CD14-positive monocyte (primary cell): Measurements from ENCODE around the gene NNAT. TPM values are rescaled to one million over a fixed set of nuclear protein-coding genes. Genes with fewer than 3 reads are reported as not detected.

Experiments used
- DNase-seq, 3 donors: peaks; one replicate each; pipeline ENCODE4 v3.0.0-alpha.2; 2011 to 2022
- H2AFZ ChIP-seq: 2 replicates; pipeline ENCODE4 v1.6.0; 2012; ENCODE audit warnings: mild to moderate bottlenecking, low read depth, low read length, inconsistent platforms; ENCODE audit not compliant: insufficient read depth, poor library complexity, severe bottlenecking
- H3K27ac ChIP-seq, 2 donors: 1 replicate in 1 of 2; 2 replicates in 1 of 2; pipeline ENCODE4 v1.5.1; 2012 to 2013; ENCODE audit warnings: low read length in 2 of 2, control low read depth in 1 of 2, inconsistent platforms in 1 of 2, low read depth in 1 of 2, mild to moderate bottlenecking in 1 of 2
- H3K27me3 ChIP-seq, 2 donors: one replicate each; pipeline versions ENCODE4 v1.6.0 to v1.6.1; 2011 to 2013; ENCODE audit warnings: low read length in 2 of 2; ENCODE audit not compliant: control insufficient read depth in 2 of 2, insufficient read depth in 2 of 2
- H3K36me3 ChIP-seq, 2 donors: replicated peaks in 1 of 2; 1 replicate in 1 of 2; 2 replicates in 1 of 2; pipeline versions ENCODE4 v1.5.1 to v1.6.1; 2012 to 2013; ENCODE audit warnings: low read length in 2 of 2, control low read depth in 1 of 2, inconsistent platforms in 1 of 2, mild to moderate bottlenecking in 1 of 2; ENCODE audit not compliant: insufficient read depth in 2 of 2, control insufficient read depth in 1 of 2
- H3K4me1 ChIP-seq, 2 donors: 1 replicate in 1 of 2; 2 replicates in 1 of 2; pipeline versions ENCODE4 v1.5.1 to v1.6.1; 2012 to 2013; ENCODE audit warnings: low read length in 2 of 2, control low read depth in 1 of 2, inconsistent platforms in 1 of 2, mild to moderate bottlenecking in 1 of 2, moderate library complexity in 1 of 2; ENCODE audit not compliant: insufficient read depth in 2 of 2, control insufficient read depth in 1 of 2
- H3K4me2 ChIP-seq: replicated peaks from 2 replicates; pipeline ENCODE3; 2012; ENCODE audit warnings: low read length, moderate library complexity, mild to moderate bottlenecking; ENCODE audit not compliant: poor library complexity, severe bottlenecking; ENCODE audit errors: extremely low read depth
- H3K4me3 ChIP-seq, 3 experiments: fragments of 200-600 bp in 1 of 3; sonication (generic) in 1 of 3; replicated peaks in 1 of 3; 1 replicate in 2 of 3; 2 replicates in 1 of 3; pipeline ENCODE4 v1.5.1; 2011 to 2013; ENCODE audit warnings: low read length in 3 of 3, mild to moderate bottlenecking in 3 of 3, control low read depth in 2 of 3, low read depth in 2 of 3, inconsistent platforms in 1 of 3, moderate library complexity in 1 of 3
- H3K79me2 ChIP-seq: 2 replicates; pipeline ENCODE4 v1.6.0; 2012; ENCODE audit warnings: mild to moderate bottlenecking, control low read depth, inconsistent platforms, low read length, moderate library complexity; ENCODE audit not compliant: insufficient read depth
- H3K9ac ChIP-seq: 2 replicates; pipeline ENCODE4 v1.6.0; 2017; ENCODE audit warnings: low read length, mild to moderate bottlenecking; ENCODE audit not compliant: insufficient read depth, poor library complexity, severe bottlenecking
- H3K9me3 ChIP-seq, 2 donors: replicated peaks in 1 of 2; 1 replicate in 1 of 2; 2 replicates in 1 of 2; pipeline versions ENCODE4 v1.5.1 to v1.6.1; 2012 to 2013; ENCODE audit warnings: low read length in 2 of 2, control low read depth in 1 of 2; ENCODE audit not compliant: control insufficient read depth in 1 of 2, insufficient read depth in 1 of 2
- H4K20me1 ChIP-seq: 2 replicates; pipeline ENCODE4 v1.6.0; 2012; ENCODE audit warnings: mild to moderate bottlenecking, low read length, control low read depth, moderate library complexity; ENCODE audit not compliant: insufficient read depth
- H3K27ac Mint-ChIP-seq, 7 donors: one replicate each; pipeline ENCODE4 v1.8.0; 2020; ENCODE audit warnings: mild to moderate bottlenecking in 7 of 7, mixed read lengths in 7 of 7, moderate library complexity in 6 of 7, inconsistent platforms in 2 of 7
- H3K27me3 Mint-ChIP-seq, 3 donors: one replicate each; pipeline ENCODE4 v1.8.0; 2021 to 2022; ENCODE audit warnings: low read depth in 3 of 3, mild to moderate bottlenecking in 3 of 3, mixed read lengths in 3 of 3, moderate library complexity in 3 of 3, inconsistent platforms in 1 of 3
- H3K36me3 Mint-ChIP-seq, 2 donors: one replicate each; pipeline ENCODE4 v1.8.0; 2020; ENCODE audit warnings: mixed read lengths in 2 of 2, inconsistent platforms in 1 of 2, mild to moderate bottlenecking in 1 of 2
- H3K4me1 Mint-ChIP-seq: one replicate; pipeline ENCODE4 v1.8.0; 2020; ENCODE audit warnings: mild to moderate bottlenecking, mixed read lengths
- H3K4me3 Mint-ChIP-seq, 2 donors: one replicate each; pipeline ENCODE4 v1.8.0; 2020; ENCODE audit warnings: mild to moderate bottlenecking in 2 of 2, mixed read lengths in 2 of 2, moderate library complexity in 1 of 2
- H3K9me3 Mint-ChIP-seq, 7 donors: one replicate each; pipeline ENCODE4 v1.8.0; 2020 to 2022; ENCODE audit warnings: mixed read lengths in 7 of 7, mild to moderate bottlenecking in 6 of 7, moderate library complexity in 6 of 7, inconsistent platforms in 2 of 7
- CTCF ChIP-seq: fragments of 200-600 bp; IDR thresholded peaks from one replicate; pipeline ENCODE4 v1.8.0; 2022; ENCODE audit warnings: antibody characterized with exemption, mild to moderate bottlenecking
- WGBS: methylation state at CpG from one replicate; pipeline ENCODE4 v1.1.5; 2013; ENCODE audit warnings: missing lambda C conversion rate; ENCODE audit not compliant: insufficient coverage; 5-methylcytosine and 5-hydroxymethylcytosine counted together
- intact Hi-C, 2 donors: fragments of 100-400 bp; cut with micrococcal nuclease; formaldehyde crosslinking; loops; one replicate each; pipeline versions ENCODE4 v1.15.0 to v1.15.1; 2023
- polyA plus RNA-seq, 3 donors: library from polyadenylated mRNA; depleted of rRNA in 1 of 3; unstranded in 2 of 3; stranded (reverse) in 1 of 3; fragments of 300-500 nt in 2 of 3; fragments of >200 nt in 1 of 3; fragmentation: Illumina TruSeq in 2 of 3; gene quantifications; 1 replicate in 2 of 3; 2 replicates in 1 of 3; pipeline ENCODE4 v1.2.3, GENCODE V29; 2012 to 2021

The NNAT gene
- polyA plus RNA-seq, 3 donors, result not detected

GRCh38 chr20:37529968-37530600, 9.0 kb downstream of the NNAT start:
- Histone ChIP-seq H3K4me3 (no peak overlapping the region), H3K36me3 (no peaks in the 10 kb centered on the region), H3K9ac (no peak overlapping the region), H3K79me2 (peaks cover 26% of the 10 kb centered on the region), H3K27me3 (no peaks in the 10 kb centered on the region), H3K9me3 (no peaks in the 10 kb centered on the region), H2AFZ (peak overlapping the region; percentile 12), H3K4me2 (no peak overlapping the region), H4K20me1 (peaks cover 19% of the 10 kb centered on the region), H3K4me1 (peaks cover 30 to 36% of the 10 kb centered on the region in 2 donors), H3K27ac (no peak overlapping the region)
- H3K27me3 Mint-ChIP-seq, result peaks cover 0 to 6% (median 5%) of the 10 kb centered on the region in 3 donors
- peaks cover 40% of the 10 kb centered on the region for H3K4me1 Mint-ChIP-seq
- peaks cover 0 to 2% (median 0%) of the 10 kb centered on the region in 7 donors for H3K9me3 Mint-ChIP-seq
- no peak for TF ChIP-seq CTCF
- no peak overlapping the region for H3K27ac Mint-ChIP-seq
- DNase-seq, result no peak
- H3K36me3 Mint-ChIP-seq, result peaks cover 2 to 5% of the 10 kb centered on the region in 2 donors
- intact Hi-C loops, result loop anchor here (5.0 to 10.0 kb wide), 4 partner anchors 125 to 265 kb away; partner anchors contain the start of gene GHRH (in 1 of the 2)
- no peak overlapping the region for H3K4me3 Mint-ChIP-seq
- 80% methylated on average over 2 of the region's 10 CpGs for WGBS

DNA sequence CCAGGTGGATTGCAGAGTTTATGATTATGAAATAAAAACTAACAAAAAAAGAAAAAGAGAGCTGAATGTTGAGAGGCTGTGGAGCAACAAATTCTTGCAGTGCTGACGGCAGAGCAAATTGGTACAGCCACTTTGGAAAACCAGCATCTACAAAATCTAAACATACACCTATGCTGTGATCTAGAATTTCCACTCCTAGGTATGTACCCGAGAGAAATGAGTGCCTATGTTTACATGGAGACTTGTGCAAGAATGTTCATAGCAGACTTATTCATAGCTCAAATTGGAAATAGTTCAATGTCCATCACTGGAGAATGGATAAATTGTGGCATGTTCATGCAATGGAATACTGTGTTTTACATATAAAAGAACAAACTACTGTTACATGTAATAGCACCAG, 9.6 kb downstream of the NNAT start:
- peaks cover 0 to 2% (median 0%) of the 10 kb centered on the region in 7 donors for H3K9me3 Mint-ChIP-seq
- TF ChIP-seq CTCF, result no peak
- no peaks in the 10 kb centered on the region for H3K9me3 ChIP-seq
- no peak overlapping the region for H3K27ac ChIP-seq
- no peak overlapping the region for H3K4me3 Mint-ChIP-seq
- peaks cover 0 to 6% (median 5%) of the 10 kb centered on the region in 3 donors for H3K27me3 Mint-ChIP-seq
- H2AFZ ChIP-seq, result no peak overlapping the region
- intact Hi-C loops, result no loop called here
- no peak overlapping the region for H3K4me2 ChIP-seq
- H3K4me3 ChIP-seq, result no peak overlapping the region
- peaks cover 20% of the 10 kb centered on the region for H3K79me2 ChIP-seq
- no peaks in the 10 kb centered on the region for H3K27me3 ChIP-seq
- H3K27ac Mint-ChIP-seq, result no peak overlapping the region
- peaks cover 26 to 30% of the 10 kb centered on the region in 2 donors for H3K4me1 ChIP-seq
- no peak for DNase-seq
- WGBS, result no CpG with 5 or more reads among the region's 2 CpGs
- H3K36me3 Mint-ChIP-seq, result no peaks in the 10 kb centered on the region
- no peak overlapping the region for H3K9ac ChIP-seq
- no peaks in the 10 kb centered on the region for H3K36me3 ChIP-seq
- peaks cover 34% of the 10 kb centered on the region for H3K4me1 Mint-ChIP-seq
- H4K20me1 ChIP-seq, result peaks cover 12% of the 10 kb centered on the region
